GM18868 (cell line): Measurements from ENCODE around the gene PIBF1.
A peak's percentile ranks its signal among the peaks of the same experiment; 100 is the strongest.
"Not testable (repeated sequence)": the region's sequence is repeated elsewhere in the genome, so short reads cannot be mapped to it uniquely, and the experiment has no call there.

ENCODE experiments used
- ATAC-seq: cut with Tn5 transposase; IDR thresholded peaks from one replicate; pipeline ENCODE4 v1.9.1; 2021; ENCODE audit warnings: mild to moderate bottlenecking, moderate library complexity; ENCODE audit not compliant: unreplicated experiment

Gene PIBF1

DNA sequence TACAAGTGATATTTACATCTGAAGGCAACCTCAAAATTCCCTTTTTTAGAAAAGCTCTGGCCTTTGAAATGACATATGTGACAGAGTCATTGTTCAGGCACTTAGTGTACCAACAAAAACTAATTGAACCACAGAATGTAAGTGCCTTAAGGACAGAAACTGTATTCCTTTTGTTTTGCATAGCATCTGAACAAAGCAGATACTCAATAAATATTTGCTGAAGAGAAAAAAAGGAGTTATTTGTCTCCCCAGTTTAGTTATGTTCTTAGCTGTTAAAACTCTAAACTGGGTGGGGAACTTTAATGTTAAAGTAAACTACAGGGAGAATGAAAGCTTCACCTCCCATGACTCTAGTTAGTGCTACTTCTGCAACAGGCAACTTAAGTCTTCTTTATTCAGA, 220.0 kb downstream of the PIBF1 start:
- ATAC-seq: no peak

DNA sequence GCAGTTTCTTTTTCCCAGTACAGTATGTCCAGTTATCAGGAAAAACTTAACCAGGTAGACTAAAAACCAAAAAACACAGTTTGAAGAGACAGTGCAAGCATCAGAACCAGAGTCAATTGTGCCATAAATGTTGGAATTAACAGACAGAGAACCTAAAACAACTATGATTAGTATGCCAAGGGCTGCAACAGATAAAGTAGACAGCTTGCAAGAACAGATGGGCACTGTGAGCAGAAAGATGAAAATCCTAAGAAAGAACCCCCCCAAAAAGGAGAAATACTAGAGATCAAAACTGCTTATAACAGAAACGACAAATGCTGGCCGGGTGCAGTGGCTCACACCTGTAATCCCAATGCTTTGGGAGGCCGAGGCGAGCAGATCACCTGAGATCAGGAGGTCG, 229.8 kb downstream of the PIBF1 start:
- ATAC-seq: no peak

DNA sequence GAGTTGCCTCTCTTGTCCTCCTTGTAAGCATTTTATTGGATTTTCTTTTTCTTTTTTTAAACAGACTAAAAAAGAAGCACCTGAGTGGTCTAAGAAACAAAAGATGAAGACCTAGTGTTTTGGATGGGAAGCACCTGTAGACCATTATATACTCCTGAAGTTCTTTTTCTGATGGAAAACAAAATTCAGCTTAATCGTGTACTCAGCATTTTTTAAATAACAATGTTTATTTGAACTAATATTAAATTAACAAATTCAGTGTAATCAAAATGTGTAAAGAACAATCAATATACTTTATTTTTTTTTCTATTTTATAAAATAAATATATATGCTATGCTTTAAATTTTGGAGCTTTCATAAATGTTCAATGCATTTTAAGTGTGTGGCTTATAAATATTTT, 233.9 kb downstream of the PIBF1 start:
- no peak for ATAC-seq

DNA sequence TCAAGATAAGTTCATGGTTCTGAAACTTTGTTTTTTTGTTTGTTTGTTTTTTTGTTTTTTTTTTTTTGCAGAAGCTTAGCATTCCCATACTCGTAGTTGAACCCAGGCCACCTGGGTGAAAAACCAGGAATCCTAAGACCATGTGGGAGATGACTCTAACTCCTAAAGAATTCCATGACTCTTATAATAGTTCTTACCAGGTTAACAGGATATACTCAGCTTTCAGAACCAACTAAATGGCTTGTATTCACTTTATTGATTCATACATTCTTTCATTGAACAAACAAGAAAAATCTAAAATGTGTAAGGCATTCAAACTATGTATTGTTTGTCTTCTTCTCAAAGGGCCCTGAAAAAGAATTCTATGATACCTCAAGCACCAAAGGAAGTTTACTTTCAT, 236.4 kb downstream of the PIBF1 start:
- ATAC-seq: no peak

DNA sequence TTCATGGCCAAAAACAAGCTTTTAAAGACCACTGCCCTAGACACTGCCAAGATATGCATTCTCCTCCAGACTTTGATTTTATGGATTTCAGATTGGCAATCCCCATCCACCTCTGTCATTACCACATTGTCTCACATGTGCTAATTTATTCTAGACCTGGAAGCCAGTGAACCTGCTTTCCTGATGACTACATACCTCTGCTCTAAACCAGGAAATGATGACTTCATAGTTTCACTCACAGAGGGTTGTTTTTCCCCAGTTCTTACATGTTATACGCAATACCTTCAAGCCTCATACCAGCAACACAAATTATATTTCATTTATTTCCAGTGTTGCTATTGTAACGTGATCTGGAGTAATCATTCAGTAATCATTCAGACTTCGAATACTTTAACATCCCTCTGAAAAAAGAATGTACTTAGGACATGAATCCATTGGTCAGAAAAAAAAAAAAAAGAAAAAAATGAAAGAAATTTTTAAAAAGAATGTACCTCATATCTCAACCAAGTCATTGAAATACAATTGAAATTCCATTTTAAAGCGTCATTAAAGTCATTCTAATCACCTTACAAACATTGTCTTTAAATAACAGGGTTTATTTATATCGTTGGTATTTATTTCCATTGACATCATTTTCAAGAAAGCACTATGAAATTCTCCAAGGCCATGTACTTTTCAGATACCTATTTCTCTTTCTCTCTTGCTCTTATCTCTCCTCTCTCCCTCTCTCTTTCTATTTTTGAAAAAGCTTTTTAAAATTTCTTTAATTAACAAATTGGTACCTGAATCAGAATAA, 243.5 kb downstream of the PIBF1 start:
- peak; percentile 79 for ATAC-seq

DNA sequence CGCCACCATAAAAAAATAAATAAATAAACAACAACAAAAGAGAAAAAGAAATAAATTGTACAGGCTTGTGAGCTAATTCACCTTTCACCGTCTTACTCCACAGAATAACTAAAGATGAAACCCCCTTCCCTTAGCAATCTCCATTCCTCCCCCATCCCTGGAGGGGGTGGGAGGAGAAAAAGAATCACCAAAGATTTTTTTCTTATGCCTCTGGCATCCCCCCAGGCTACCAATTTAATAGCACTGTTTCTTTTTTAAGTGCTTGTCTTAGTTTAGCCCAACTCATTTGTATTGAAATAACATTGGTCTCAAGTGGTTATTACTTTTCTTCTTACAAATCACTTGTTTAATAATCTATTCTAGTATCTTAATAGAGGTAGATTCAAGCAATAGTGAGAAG, 253.0 kb downstream of the PIBF1 start:
- ATAC-seq: no peak

DNA sequence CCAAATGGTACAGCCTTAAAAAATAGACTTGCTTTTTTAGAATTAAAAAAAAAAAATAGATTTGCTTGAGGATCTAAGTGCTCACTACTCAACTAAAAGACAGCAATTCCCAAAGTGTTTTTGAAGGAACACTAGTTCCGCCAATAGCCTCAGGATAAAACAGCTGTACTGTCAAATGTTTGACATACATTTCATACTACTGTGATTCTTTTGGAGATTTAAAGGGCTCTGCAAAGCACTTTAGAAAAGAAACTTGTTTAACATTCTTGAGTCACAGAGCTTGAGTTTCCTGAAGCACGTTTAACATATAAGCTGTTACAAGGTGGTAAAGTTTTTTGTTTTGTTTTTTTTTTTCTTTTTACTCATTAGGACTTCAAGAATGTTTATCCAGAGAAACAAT, 253.7 kb downstream of the PIBF1 start:
- no peak for ATAC-seq

DNA sequence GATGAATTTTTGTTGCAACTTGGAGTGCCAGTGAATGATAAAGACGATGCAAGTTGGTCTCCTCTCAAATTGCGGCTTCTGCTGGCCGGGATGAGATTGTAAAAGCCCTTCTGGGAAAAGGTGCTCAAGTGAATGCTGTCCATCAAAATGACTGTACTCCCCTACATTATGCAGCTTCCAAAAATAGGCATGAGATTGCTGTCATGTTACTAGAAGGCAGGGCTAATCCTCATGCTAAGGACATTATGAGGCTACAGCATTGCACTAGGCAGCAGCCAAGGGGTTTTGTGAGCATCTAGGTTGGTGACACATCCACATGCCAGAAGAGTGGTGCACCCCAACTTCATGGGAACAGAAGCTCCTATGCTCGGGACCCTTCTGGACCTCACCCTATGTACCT, 254.6 kb downstream of the PIBF1 start:
- no peak for ATAC-seq

DNA sequence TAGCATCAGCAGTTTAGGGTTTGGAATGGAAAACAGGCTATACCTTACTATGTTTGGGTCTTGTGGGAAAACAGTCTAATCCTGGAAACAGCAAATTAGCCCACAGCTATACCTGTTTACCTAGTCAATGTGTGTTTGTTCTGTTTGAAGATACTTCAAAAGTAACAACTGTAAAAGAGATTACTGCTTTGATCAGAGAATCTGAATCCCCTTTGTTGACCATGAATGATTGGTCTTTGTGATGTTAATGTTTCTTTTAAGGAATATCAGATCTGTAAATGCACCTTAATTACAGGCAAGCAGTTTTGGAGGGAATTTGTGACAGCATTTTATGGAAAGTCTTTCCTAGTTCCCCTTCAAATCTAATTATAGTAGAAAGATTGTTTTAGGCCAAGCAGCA, 256.1 kb downstream of the PIBF1 start:
- no peak for ATAC-seq

DNA sequence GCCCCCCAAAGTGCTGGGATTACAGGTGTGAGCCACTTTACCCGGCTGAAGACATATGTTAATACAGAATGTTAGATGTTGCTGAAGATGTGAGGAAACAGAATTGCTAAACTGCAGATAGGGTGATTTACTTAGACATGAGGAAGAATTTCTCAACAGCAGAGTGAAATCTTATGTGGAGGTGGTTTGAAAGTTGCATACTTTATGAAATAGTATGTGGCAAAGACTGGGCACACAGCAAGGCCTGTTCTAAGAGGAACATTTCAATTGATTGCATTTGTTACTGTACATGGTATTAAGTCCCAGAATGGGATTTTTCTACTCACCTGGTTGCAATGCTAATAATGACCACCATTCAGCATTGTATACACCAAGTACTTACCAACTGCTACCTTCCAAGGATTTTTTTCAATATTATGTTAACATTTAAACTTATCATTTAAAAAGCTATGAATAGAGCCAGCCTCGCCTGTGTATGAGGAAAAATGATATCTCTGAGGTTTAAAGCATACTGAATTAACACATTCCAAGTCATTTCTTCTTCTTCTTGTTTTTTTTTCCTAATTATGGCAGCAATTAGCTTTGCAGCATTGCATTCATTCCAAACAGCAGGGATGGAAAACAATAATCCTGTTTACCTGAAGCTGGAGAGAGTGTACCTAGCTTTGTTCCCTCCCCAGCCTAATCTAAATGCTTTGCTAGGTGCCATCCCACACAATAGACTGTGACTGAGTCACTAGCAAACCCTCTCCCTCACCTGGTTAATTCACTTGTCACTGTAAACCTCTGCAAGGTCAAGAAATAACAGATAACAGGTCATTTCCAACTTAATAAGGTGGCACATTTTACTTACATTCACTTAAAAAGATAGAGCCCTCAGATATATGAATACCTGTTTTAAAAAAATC, 257.5 kb downstream of the PIBF1 start:
- ATAC-seq: no peak

DNA sequence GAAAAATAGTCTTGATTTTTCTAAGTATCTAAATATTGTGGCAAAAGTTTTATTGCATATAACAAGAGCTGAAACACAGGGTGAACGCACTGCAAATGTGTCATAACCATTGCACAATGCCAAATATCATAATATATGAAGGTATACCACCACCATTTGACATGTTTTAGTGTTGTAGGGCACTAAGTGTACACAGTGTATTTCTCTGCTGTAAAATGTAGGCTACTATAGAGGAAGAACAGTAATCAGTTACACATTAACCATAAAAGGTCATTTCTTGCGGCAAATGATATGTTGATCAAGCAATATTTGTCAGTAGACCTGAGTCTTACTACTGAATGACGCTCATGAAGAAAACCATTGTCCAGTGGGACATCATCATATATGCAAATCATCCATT, 258.6 kb downstream of the PIBF1 start:
- no peak for ATAC-seq

DNA sequence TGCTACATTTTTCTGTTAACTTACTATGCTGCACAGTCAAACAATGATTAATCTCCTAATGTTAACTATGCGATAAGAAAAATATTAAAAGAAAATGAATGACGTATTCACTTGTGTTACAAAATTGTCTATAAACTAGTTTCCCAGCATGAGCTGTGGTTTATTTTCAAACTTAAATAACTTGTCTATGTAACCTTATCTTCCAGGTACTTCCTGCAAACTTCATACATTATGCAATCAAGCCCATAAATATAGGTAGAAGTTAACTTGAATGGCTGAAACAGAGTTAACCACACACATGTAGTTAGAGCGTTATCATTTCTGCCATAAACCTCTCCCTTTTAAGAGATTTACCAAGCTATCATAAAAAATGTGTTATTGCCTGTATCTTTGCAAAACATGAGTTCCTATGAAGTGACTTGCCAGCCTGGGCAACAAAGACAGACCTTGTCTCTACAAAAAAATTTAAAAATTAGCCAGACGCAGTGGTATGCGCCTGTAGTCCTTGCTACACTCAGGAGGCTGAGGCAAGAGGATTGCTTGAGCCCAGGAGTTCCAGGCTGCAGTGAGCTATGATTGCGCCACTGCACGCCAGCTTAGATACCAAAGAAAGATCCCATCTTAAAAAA, 259.1 kb downstream of the PIBF1 start:
- no peak for ATAC-seq

DNA sequence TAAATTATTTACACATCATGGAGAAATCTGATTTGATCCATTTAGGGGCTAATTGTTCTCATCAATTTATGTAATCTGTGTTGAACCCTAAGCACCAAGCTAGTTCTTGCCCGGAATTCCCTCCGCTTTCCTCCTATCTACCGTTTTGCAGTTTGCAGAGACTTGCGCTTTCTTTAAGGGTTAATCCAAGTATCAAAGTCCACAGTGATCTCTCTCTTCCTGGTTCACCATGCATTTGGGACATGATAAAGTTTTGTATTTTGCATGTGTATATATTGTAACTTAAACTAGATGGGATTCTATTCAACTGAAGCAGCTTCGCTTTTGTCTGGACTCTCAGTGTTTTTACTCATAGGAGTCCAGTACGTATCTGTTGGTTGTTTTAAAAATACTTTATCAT, 263.1 kb downstream of the PIBF1 start:
- no peak for ATAC-seq

DNA sequence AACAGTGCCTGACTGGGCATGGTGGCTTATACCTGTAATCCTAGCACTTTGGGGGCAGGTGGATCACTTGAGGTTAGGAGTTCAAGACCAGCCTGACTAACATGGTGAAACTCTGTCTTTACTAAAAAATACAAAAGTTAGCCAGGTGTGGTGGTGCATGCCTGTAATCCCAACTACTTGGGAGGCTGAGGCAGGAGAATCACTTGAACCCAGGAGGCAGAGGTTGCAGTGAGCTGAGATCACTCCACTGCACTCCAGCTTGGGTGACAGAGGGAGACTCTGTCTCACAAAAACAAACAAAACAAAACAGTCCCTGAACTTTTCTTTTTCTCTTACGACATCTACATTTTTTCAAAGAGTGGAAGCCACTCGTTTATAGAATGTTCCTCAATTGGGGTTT, 266.7 kb downstream of the PIBF1 start:
- ATAC-seq: not testable (repeated sequence)

DNA sequence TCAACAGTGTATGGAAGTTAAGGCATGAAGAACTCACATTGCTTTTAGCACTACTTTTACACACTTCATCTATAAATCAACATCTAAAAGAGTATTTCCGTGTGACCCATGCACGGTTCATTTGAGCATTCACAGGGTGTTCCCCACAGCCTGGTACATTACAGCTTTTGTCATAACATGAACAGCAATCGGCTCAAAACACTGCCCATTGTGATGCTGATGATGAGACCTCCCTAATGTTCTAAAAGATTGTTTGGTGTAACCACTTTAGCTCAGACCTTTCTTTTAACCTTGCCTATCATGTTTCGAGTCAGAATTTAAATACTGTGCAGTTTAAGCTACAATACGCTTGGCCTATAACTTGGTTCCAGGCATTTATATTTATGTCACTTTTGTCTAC, 272.8 kb downstream of the PIBF1 start:
- no peak for ATAC-seq

DNA sequence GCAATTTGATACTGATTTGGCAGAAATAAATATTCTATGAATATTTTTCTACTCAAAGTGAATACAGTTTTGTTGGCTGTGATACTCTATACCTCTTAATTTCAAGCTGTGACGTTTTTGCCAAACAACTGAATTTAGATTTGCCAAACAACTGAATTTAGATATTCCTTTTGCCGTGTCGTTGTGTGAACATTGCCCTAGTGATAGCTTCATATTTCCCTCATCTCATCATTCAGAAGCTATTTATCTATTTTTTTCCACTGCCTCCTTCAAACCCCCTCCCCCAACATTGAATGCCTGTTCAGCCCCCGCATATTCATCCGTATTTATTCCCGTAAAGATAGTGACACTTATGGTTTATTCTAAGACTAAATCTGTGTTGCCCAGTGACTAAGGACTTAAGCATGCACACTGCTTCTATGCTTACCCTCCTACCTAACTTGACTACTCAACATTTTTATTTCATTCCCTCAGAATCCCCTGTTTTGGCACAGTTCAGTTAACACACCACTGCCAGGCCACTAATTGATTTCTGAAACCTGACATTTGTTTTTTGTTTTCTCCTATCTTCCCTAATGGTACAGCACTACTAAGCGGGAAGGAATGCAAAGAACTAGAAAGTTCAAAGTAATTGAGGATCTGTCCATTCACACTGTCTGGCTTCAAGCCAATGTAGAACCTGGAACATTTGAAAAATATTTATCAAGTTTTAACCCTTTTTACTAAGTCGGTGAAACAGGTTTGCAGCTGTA, 274.1 kb downstream of the PIBF1 start:
- ATAC-seq: no peak

DNA sequence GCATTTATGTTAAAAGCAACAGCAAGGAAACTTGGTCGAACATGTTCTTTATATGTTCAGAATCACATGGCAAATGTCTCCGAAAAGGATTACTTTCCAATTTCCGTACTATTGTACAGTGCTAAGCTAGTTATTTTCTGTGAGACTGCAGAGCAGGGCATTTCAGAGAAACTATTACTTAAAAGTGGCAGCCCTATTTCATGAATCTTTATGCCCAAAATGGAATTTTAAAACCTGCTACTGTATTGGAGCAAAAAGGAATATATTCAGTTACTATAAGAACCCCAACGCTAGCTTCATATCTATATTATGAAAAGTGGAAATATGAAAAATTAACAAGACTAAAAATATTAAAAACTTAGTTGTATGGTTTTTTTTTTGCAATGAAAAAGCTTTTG, 274.6 kb downstream of the PIBF1 start:
- ATAC-seq: no peak

DNA sequence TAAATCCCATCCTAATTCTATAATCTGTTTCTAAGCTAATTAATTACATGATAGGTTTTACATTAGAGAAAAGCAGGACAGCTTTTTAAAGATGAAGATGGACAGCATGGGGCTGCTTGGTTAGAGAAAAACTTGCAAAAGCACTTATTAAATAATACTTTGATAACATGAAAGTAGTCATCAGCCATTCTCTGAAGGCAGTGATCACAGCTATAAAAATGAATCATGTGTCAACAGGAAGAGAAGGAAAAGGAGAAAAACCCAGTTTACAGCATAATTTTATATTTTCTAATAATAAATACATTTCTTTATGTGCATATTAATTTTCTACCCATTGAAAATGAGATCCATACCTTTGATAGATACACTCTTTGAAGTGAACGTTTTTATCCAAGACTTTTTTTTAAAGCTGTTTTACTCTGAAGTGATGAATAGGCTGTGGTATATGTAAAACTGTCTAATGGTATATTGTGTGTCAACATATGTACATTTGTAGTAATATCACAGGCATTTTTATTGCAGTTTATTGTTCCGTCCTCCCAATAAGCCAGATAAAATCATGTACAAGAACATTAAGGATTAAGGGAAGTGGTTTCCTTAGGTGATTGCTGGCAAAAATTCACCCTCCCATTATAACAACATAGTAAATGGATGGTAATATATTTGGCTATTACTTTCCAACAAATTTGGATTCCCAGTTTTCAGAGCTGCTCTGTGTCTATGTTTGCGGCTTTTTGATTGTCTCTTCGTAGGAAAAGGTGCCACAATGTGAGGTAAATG, 275.5 kb downstream of the PIBF1 start:
- ATAC-seq: no peak

DNA sequence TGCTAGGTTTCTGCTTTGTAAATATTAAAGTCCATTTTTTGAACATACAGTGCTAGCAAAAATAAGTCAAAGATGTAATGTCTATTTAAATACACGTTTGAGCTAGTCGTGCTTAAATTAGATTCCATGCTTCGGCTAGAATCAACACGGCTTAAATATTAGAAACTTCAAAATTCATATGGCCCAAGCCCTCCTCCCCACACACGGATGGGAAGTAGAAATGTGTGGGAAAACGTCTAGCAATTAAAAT, 276.1 kb downstream of the PIBF1 start:
- ATAC-seq: no peak

DNA sequence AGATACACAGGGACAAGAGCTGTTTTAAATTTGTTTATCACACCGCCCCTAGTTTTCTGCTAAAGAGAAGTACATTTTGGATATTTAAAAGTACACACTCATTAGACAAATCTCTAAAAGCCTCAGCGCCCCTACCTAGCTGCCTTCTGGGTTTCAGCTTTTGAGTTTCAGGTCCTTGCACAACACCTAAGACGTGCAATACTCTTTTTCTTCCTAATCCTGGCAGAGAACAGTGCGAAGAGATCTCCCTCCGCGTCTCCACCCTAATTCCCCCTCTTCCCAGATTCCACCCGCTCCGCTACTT, 276.5 kb downstream of the PIBF1 start:
- ATAC-seq: peak; percentile 16
